Measurements from ENCODE around the gene CDC25A. TPM values are rescaled to one million over a fixed set of nuclear protein-coding genes. Genes with fewer than 3 reads are reported as not detected.
A peak's percentile ranks its signal among the peaks of the same experiment; 100 is the strongest.

Gene CDC25A
- total and polyA plus RNA-seq, 9 of the 15 experiments (the other 6 are each of a cell fraction or from before 2014, with no cell fraction given) = 3.4 to 61.3 (median 51.8) TPM

GRCh38 chr3:48236531-48236930, 48.3 kb upstream of the CDC25A start (continued):
- TF ChIP-seq E2F1 (CRISPR knock-in tag; IDR thresholded peaks at IDR 0.05) = no peak
- no peak for TF ChIP-seq BRD4 (IDR thresholded peaks at IDR 0.05)
- no peak for TF ChIP-seq SIN3B (IDR thresholded peaks at IDR 0.05; ENCODE audit: low read depth)
- no peak for TF ChIP-seq PRDM10 (IDR thresholded peaks at IDR 0.05; ENCODE audit: partially characterized antibody)
- 0 out of 2 replicates have a peak, but pooled peaks have one; percentile 18 for TF ChIP-seq FOXJ2 (tag; IDR thresholded peaks at IDR 0.05)
- no peak for TF ChIP-seq ZNF561 (CRISPR knock-in tag; conservative IDR thresholded peaks at IDR 0.05)
- TF ChIP-seq RBM15 (IDR thresholded peaks at IDR 0.05; ENCODE audit: insufficient read depth, low read length) = no peak
